ENCODE results near the gene ERG.

- TF ChIP-seq CTCF (conservative IDR thresholded peaks at IDR 0.05; ENCODE audit: low read depth in 2 of 2) (no peak), POLR2AphosphoS5 (IDR thresholded peaks at IDR 0.05; ENCODE audit: low read depth) (no peak), NANOG (IDR thresholded peaks at IDR 0.05; ENCODE audit: borderline replicate concordance) (no peak), EZH2 (IDR thresholded peaks at IDR 0.05; ENCODE audit: low read depth, unreplicated experiment) (no peak), EZH2phosphoT487 (IDR thresholded peaks at IDR 0.05; ENCODE audit: unreplicated experiment) (no peak), CREB1 (CRISPR knock-in tag; IDR thresholded peaks at IDR 0.05; ENCODE audit: low read depth) (no peak), REST (IDR thresholded peaks at IDR 0.05; ENCODE audit: unreplicated experiment) (no peak), STAT1 (IDR thresholded peaks at IDR 0.05; ENCODE audit: unreplicated experiment) (no peak), ZNF114 (CRISPR knock-in tag; IDR thresholded peaks at IDR 0.05) (no peak)
Measured at GRCh38 chr21:38337793-38338192, 160.5 kb downstream of the ERG start.
